SHP77 treated with DMSO at 0.1 percent for 48 hours (cell line): ENCODE results near the gene KCNIP4.

ENCODE experiments used
- DNase-seq: peaks from one replicate; lab custom pipeline; 2025; lab: John Stamatoyannopoulos, UW

Gene KCNIP4

GRCh38 chr4:21845663-21846062 lies 102.9 kb downstream of the KCNIP4 start:
- DNase-seq: no peak

- DNase-seq: no peak
Measured at GRCh38 chr4:21835712-21836111, 112.9 kb downstream of the KCNIP4 start.

DNA sequence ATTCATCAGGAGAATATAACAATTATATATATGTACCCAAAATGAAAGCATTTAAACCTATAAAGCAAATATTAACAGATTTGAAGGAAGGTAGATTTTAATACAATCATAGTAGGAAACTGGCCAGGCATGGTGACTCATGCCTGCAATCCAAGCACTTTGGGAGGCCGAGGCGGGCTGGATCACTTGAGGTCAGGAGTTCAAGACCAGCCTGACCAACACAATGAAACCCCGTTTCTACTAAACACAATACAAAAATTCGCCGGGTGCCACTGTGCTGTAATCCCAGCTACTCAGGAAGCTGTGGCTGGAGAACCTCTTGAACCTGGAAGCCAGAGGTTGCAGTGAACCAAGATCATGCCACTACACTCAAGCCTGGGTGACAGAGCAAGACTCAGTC lies 118.3 kb downstream of the KCNIP4 start:
- no peak for DNase-seq

DNA sequence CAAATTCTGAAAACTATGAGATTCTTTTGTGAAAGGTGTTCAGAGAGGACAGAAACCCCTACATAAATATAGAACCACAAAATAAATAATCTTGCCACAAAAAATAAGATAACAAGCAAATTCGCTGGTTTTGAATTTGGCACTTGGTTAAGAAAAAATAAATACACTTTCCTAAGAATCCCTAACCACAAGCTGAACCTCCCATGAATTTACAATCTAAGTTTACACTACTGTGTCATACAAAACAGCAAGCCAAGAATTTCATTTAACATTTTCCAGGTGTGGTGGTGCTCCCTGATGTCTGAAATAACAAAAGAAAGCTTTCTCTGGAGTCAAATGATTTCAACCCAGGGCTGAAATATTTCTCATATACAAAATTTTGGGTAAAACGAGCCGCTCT lies 121.0 kb downstream of the KCNIP4 start:
- no peak for DNase-seq

GRCh38 chr4:21826071-21826470 lies 122.5 kb downstream of the KCNIP4 start:
- no peak for DNase-seq

- DNase-seq: no peak
Measured at GRCh38 chr4:21819086-21819485, 129.5 kb downstream of the KCNIP4 start.

GRCh38 chr4:21815651-21816377 lies 132.8 kb downstream of the KCNIP4 start:
- no peak for DNase-seq

DNA sequence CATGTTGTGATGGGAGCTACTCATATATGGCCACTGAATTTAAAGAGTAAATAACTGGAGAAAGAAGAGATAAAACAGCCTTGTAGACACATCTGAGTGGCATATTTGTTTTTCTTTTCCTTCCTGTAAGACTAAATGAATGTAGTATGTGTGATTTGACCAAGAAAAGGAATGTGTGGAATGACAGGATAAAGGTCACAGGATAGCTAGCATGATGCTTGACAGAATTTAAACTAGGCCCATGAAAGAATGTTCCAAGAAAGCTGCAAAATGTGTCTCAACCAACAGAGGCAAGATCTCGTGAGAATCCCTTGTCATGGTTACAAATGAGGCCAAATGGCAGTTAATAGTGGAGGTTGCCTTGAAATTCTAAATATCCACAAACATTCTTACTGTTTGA lies 137.0 kb downstream of the KCNIP4 start:
- DNase-seq: no peak

- DNase-seq: no peak
Measured at GRCh38 chr4:21806991-21807390, 141.6 kb downstream of the KCNIP4 start.

DNA sequence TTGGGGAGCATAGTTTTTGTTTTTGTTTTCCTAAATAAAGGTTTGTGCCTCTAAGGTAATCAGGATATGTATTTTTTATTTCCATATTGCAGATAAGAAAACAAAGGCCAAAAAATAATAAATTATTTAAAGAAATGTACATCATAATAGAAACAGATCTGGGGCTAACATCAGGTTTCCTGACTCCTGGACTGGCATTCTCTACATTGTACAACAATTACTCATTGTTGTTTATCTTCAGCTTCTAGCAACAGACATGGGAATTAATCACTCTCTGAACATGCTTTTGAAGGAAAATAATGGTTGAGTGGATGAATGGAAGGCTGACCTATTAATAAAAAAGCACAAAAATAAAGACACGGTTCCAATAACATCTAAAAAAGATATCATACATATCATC lies 146.2 kb downstream of the KCNIP4 start:
- DNase-seq: no peak

DNA sequence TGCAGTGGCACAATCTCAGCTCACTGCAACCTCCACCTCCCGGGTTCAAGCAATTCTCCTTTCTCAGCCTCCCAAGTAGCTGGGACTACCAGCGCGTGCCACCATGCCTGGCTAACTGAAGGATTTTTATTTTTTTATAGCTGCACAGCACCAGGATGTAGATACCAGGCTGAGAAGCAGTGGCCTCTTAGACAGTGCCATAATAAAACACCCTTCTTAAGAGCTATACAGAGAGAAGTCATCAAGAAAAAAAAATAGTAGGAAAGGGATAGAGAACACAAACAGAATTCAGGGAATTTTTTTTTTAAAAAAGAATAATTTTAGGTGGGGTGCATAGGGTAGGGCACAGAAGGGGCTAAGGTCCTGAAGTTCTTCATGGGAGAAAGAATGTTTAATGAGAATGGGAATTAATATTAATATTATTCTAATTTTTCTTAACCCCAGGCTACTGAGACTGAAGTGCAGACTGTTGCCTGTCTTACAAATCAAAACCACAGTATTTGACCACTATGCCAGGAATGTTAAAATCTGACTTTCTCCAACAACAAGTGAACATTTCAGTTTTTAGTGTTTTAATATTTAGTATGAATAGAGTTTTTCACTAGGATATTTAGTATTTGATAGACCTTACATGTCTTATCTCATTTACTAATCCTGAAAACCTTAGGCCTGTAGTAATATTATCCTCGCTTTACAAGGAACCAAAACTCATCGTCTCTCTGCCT lies 146.7 kb downstream of the KCNIP4 start:
- DNase-seq: no peak

GRCh38 chr4:21795091-21795490 lies 153.5 kb downstream of the KCNIP4 start:
- DNase-seq: no peak

GRCh38 chr4:21792736-21793135 lies 155.8 kb downstream of the KCNIP4 start:
- DNase-seq: no peak

GRCh38 chr4:21790438-21791029 lies 158.0 kb downstream of the KCNIP4 start:
- DNase-seq: no peak

DNA sequence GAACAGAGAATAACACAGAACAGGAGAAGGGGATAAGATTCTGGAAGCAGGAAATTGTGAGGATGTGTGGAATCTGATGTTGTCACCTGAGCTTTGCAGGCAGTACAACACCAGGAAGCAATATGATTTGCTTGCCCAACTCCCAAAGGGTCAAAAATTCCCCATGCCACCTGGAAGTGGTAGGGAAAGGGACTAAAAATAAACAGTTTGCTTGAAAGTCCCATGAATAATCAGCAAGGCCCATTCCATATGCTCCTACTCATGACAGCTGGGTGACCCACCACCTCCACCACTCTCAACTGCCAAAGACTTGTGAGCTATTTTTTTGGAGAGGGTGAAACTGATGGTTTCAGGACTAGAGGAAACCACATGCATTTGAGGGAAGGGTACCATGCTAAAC lies 168.4 kb downstream of the KCNIP4 start:
- DNase-seq: no peak

- no peak for DNase-seq
Measured at GRCh38 chr4:21778702-21779101, 169.9 kb downstream of the KCNIP4 start.

DNA sequence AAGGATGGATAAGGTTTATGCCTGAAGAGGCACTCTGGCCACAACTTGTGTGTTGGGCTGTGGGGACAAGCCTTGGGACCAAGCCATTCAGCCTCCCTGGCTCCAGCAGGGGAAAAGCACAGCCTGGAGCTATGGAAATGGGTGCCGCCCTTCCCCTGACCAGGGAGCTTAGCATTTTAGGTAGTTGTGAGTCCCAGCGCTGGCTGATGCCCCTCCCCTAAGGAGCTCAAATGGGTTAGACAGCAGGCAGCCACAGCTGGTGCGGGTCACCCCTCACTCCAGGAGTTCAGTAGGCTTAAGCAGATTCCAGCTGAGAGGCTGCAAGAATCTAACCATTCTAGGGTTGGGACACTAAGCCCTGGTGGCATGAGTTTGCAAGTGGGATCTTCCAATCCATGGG lies 172.9 kb downstream of the KCNIP4 start:
- DNase-seq: no peak

GRCh38 chr4:21769404-21770147 lies 179.0 kb downstream of the KCNIP4 start:
- DNase-seq: no peak

GRCh38 chr4:21768349-21769310 lies 179.9 kb downstream of the KCNIP4 start:
- no peak for DNase-seq

- no peak for DNase-seq
Measured at GRCh38 chr4:21765810-21766407, 182.7 kb downstream of the KCNIP4 start.

DNA sequence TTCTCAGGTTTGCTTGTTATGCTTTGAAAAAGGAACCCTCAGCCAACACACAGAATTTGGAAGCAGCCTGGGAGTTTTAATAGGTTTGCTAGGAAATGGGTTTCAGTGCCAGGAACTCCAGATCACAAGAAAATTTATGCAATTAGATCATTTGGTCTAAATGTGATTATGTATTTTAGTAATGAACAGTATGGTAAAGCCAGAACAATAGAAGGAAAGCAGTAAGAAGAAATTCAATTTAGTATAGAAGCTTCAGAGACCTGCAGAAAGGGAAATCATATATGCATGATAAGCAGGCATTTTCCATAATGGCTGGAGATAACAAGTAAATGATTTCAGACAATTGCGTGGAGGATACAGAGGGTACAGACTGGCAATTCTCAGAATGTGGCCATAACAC lies 184.7 kb downstream of the KCNIP4 start:
- no peak for DNase-seq
